ENCODE measurements around the gene TAS2R40. TPM values are rescaled to one million over a fixed set of nuclear protein-coding genes. Genes with fewer than 3 reads are reported as not detected.

Gene TAS2R40
- total and polyA plus RNA-seq, 10 of the 15 experiments (the other 5 are each of a cell fraction or from before 2014, with no cell fraction given), result not detected

DNA sequence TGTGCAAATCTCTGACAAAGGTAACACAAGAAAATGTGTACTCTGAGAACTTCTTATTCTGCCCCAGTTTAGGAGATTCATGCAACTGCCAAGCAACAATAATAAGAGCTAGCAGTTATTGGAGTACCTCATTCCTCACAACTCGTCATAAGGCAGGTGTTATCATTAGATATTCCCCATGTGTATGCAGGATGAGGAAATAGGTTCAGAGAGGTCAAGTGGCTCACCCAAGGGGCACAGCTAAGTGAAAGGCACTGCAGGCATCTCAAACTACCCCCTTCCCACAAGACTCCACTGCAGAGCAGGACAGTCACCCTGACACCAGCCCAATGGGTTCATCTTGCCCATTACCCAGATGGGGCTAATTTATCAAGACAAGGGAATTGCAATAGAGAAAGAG, 40.1 kb downstream of the TAS2R40 start:
- ChIA-PET SMC1A (ENCODE audit: uncharacterized antibody, unreplicated experiment) (interaction anchor here (1.1 kb wide), 1 partner anchor 28 kb away, joined by 3 read pairs; no protein-coding TSS in a partner anchor), CTCF (interaction anchor here (3.5 kb wide), 1 partner anchor 22 kb away, joined by 16 read pairs; no protein-coding TSS in a partner anchor), RAD21 (ENCODE audit: unreplicated experiment) (no interaction called here), POLR2A (no interaction called here)
- in situ Hi-C loops (cut with MboI), result no loop called here
- Histone ChIP-seq H3K79me2 (ENCODE audit: control insufficient read depth, insufficient read depth, low read length) (peaks cover 15% of the 10 kb centered on the region), H3K9ac (ENCODE audit: control insufficient read depth, insufficient read depth, low read length) (no peak overlapping the region), H3K27me3 (replicated peaks in 1 of 2; ENCODE audit: control insufficient read depth in 2 of 2, insufficient read depth in 2 of 2, low read length in 1 of 2) (no peaks in the 10 kb centered on the region), H3K27ac (ENCODE audit: control insufficient read depth, insufficient read depth) (no peak overlapping the region), H3K4me1 (ENCODE audit: control insufficient read depth, insufficient read depth, low read length) (peaks cover 19% of the 10 kb centered on the region), H3K4me2 (ENCODE audit: control insufficient read depth, insufficient read depth) (no peak overlapping the region), H3K36me3 (ENCODE audit: control insufficient read depth in 2 of 2, insufficient read depth in 2 of 2, low read length in 1 of 2) (0 out of 4 replicates have a peak, but pooled peaks cover 0 to 5% of the 10 kb centered on the region in 2 experiments), H4K20me1 (ENCODE audit: control insufficient read depth, insufficient read depth) (no peaks in the 10 kb centered on the region), H2AFZ (ENCODE audit: control insufficient read depth, low read depth, low read length) (no peak overlapping the region), H3K4me3 (no peak overlapping the region), H3K9me3 (replicated peaks; ENCODE audit: control insufficient read depth, insufficient read depth, low read length) (no peaks in the 10 kb centered on the region)
- intact Hi-C loops (cut with micrococcal nuclease; ENCODE audit: unreplicated experiment), result loop anchor here (2.0 kb wide), 1 partner anchor 27 kb away; the partner anchor contains the start of gene CASP2
- TF ChIP-seq, protein P1, sequence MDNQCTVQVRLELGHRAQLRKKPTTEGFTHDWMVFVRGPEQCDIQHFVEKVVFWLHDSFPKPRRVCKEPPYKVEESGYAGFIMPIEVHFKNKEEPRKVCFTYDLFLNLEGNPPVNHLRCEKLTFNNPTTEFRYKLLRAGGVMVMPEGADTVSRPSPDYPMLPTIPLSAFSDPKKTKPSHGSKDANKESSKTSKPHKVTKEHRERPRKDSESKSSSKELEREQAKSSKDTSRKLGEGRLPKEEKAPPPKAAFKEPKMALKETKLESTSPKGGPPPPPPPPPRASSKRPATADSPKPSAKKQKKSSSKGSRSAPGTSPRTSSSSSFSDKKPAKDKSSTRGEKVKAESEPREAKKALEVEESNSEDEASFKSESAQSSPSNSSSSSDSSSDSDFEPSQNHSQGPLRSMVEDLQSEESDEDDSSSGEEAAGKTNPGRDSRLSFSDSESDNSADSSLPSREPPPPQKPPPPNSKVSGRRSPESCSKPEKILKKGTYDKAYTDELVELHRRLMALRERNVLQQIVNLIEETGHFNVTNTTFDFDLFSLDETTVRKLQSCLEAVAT (IDR thresholded peaks at IDR 0.05), result no peak
- TF ChIP-seq EZH2 (IDR thresholded peaks at IDR 0.05; ENCODE audit: borderline replicate concordance, control insufficient read depth, low read depth, low read length) (no peak), NRF1 (conservative IDR thresholded peaks at IDR 0.05; ENCODE audit: low read depth, low read length) (no peak)
- TF ChIP-seq, protein P2, sequence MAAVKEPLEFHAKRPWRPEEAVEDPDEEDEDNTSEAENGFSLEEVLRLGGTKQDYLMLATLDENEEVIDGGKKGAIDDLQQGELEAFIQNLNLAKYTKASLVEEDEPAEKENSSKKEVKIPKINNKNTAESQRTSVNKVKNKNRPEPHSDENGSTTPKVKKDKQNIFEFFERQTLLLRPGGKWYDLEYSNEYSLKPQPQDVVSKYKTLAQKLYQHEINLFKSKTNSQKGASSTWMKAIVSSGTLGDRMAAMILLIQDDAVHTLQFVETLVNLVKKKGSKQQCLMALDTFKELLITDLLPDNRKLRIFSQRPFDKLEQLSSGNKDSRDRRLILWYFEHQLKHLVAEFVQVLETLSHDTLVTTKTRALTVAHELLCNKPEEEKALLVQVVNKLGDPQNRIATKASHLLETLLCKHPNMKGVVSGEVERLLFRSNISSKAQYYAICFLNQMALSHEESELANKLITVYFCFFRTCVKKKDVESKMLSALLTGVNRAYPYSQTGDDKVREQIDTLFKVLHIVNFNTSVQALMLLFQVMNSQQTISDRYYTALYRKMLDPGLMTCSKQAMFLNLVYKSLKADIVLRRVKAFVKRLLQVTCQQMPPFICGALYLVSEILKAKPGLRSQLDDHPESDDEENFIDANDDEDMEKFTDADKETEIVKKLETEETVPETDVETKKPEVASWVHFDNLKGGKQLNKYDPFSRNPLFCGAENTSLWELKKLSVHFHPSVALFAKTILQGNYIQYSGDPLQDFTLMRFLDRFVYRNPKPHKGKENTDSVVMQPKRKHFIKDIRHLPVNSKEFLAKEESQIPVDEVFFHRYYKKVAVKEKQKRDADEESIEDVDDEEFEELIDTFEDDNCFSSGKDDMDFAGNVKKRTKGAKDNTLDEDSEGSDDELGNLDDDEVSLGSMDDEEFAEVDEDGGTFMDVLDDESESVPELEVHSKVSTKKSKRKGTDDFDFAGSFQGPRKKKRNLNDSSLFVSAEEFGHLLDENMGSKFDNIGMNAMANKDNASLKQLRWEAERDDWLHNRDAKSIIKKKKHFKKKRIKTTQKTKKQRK (IDR thresholded peaks at IDR 0.05; ENCODE audit: low read depth, low read length), result no peak
- TF ChIP-seq, protein P3, sequence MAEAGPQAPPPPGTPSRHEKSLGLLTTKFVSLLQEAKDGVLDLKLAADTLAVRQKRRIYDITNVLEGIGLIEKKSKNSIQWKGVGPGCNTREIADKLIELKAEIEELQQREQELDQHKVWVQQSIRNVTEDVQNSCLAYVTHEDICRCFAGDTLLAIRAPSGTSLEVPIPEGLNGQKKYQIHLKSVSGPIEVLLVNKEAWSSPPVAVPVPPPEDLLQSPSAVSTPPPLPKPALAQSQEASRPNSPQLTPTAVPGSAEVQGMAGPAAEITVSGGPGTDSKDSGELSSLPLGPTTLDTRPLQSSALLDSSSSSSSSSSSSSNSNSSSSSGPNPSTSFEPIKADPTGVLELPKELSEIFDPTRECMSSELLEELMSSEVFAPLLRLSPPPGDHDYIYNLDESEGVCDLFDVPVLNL (IDR thresholded peaks at IDR 0.05; ENCODE audit: low read depth, low read length), result no peak
- TF ChIP-seq, protein P4, sequence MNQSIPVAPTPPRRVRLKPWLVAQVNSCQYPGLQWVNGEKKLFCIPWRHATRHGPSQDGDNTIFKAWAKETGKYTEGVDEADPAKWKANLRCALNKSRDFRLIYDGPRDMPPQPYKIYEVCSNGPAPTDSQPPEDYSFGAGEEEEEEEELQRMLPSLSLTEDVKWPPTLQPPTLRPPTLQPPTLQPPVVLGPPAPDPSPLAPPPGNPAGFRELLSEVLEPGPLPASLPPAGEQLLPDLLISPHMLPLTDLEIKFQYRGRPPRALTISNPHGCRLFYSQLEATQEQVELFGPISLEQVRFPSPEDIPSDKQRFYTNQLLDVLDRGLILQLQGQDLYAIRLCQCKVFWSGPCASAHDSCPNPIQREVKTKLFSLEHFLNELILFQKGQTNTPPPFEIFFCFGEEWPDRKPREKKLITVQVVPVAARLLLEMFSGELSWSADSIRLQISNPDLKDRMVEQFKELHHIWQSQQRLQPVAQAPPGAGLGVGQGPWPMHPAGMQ (IDR thresholded peaks at IDR 0.05; ENCODE audit: borderline replicate concordance), result no peak
- TF ChIP-seq, protein P5, sequence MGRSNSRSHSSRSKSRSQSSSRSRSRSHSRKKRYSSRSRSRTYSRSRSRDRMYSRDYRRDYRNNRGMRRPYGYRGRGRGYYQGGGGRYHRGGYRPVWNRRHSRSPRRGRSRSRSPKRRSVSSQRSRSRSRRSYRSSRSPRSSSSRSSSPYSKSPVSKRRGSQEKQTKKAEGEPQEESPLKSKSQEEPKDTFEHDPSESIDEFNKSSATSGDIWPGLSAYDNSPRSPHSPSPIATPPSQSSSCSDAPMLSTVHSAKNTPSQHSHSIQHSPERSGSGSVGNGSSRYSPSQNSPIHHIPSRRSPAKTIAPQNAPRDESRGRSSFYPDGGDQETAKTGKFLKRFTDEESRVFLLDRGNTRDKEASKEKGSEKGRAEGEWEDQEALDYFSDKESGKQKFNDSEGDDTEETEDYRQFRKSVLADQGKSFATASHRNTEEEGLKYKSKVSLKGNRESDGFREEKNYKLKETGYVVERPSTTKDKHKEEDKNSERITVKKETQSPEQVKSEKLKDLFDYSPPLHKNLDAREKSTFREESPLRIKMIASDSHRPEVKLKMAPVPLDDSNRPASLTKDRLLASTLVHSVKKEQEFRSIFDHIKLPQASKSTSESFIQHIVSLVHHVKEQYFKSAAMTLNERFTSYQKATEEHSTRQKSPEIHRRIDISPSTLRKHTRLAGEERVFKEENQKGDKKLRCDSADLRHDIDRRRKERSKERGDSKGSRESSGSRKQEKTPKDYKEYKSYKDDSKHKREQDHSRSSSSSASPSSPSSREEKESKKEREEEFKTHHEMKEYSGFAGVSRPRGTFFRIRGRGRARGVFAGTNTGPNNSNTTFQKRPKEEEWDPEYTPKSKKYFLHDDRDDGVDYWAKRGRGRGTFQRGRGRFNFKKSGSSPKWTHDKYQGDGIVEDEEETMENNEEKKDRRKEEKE (IDR thresholded peaks at IDR 0.05), result no peak
- DNase-seq (ENCODE audit: low read depth, low spot score) (no peak), ATAC-seq (no peak), FAIRE-seq (no peak)
- 89% methylated on average over 1 of the region's 1 CpG for WGBS (ENCODE audit: insufficient coverage, insufficient replicate concordance, low lambda C conversion rate, missing lambda C conversion rate)
- BruUV-seq (replicated peaks), result no TSS peak
